NCI-H128 (cell line): ENCODE results near the gene ZSCAN10.
"Not testable (repeated sequence)": the region's sequence is repeated elsewhere in the genome, so short reads cannot be mapped to it uniquely, and the experiment has no call there.

ENCODE experiments used
- DNase-seq: peaks from one replicate; lab custom pipeline; 2025; ENCODE audit not compliant: unreplicated experiment; lab: John Stamatoyannopoulos, UW

The ZSCAN10 gene

GRCh38 chr16:3065069-3065741, 33.9 kb downstream of the ZSCAN10 start, which contains the start of gene IL32:
IL32 (plus strand) TSS chr16:3065640; CDS start chr16:3065812, 172 bp downstream.
- DNase-seq = no peak

- DNase-seq = no peak
Measured at GRCh38 chr16:3063625-3064386, 35.3 kb downstream of the ZSCAN10 start.

GRCh38 chr16:3062553-3062952, 36.5 kb downstream of the ZSCAN10 start:
- no peak for DNase-seq

GRCh38 chr16:3060339-3061127, 38.6 kb downstream of the ZSCAN10 start:
- no peak for DNase-seq

GRCh38 chr16:3059723-3060242, 39.3 kb downstream of the ZSCAN10 start:
- DNase-seq = no peak

GRCh38 chr16:3059041-3059722, 39.9 kb downstream of the ZSCAN10 start:
- DNase-seq = peak; percentile 32

GRCh38 chr16:3058139-3059030, 40.7 kb downstream of the ZSCAN10 start:
- no peak for DNase-seq

- DNase-seq = no peak
Measured at GRCh38 chr16:3057181-3058138, 41.6 kb downstream of the ZSCAN10 start.

GRCh38 chr16:3056336-3057180, 42.5 kb downstream of the ZSCAN10 start:
- DNase-seq = no peak

GRCh38 chr16:3055734-3056115, 43.4 kb downstream of the ZSCAN10 start:
- not testable (repeated sequence) for DNase-seq

- no peak for DNase-seq
Measured at GRCh38 chr16:3054965-3055733, 43.9 kb downstream of the ZSCAN10 start.

GRCh38 chr16:3053330-3053710, 45.8 kb downstream of the ZSCAN10 start:
- not testable (repeated sequence) for DNase-seq

GRCh38 chr16:3052571-3053329, 46.3 kb downstream of the ZSCAN10 start:
- not testable (repeated sequence) for DNase-seq

- no peak for DNase-seq
Measured at GRCh38 chr16:3051494-3051893, 47.6 kb downstream of the ZSCAN10 start.

- no peak for DNase-seq
Measured at GRCh38 chr16:3051009-3051408, 48.1 kb downstream of the ZSCAN10 start.

- no peak for DNase-seq
Measured at GRCh38 chr16:3050487-3050886, 48.6 kb downstream of the ZSCAN10 start.
